T-cell (primary cell): ENCODE results near the gene RACK1. TPM values are rescaled to one million over a fixed set of nuclear protein-coding genes. Genes with fewer than 3 reads are reported as not detected.

Experiments used
- ATAC-seq, 4 experiments: fragments of 200-7000 bp in 3 of 4; fragments of 150-1000 bp in 1 of 4; cut with Tn5 transposase; replicated peaks in 1 of 4; 1 replicate in 3 of 4; 2 replicates in 1 of 4; pipeline ENCODE4 v1.10.0; 2021; ENCODE audit warnings: moderate library complexity in 3 of 4, mild to moderate bottlenecking in 2 of 4, moderate number of reproducible peaks in 1 of 4
- CTCF ChIA-PET, 2 donors: fragments of 300-600 bp; sonication (Branson Sonifier 250); formaldehyde crosslinking; loops; one replicate each; lab custom pipeline; 2022; ENCODE audit warnings: antibody characterized with exemption in 2 of 2; lab: Charles Lee
- POLR2A ChIA-PET, 2 donors: fragments of 300-600 bp; sonication (Branson Sonifier 250); formaldehyde crosslinking; loops; one replicate each; lab custom pipeline; 2022; ENCODE audit warnings: antibody characterized with exemption in 2 of 2; lab: Charles Lee
- DNase-seq, 35 experiments: peaks; one replicate each; pipeline versions ENCODE4 v3.0.0 to v3.0.0-alpha.2; 2013 to 2023
- H3K27ac ChIP-seq: one replicate; pipeline ENCODE4 v1.5.1; 2013; ENCODE audit warnings: low read length
- H3K27me3 ChIP-seq, 2 experiments: replicated peaks in 1 of 2; 1 replicate in 1 of 2; 2 replicates in 1 of 2; pipeline versions ENCODE4 v1.6.1 to v1.7.0; 2013; ENCODE audit warnings: low read length in 1 of 2, mixed read lengths in 1 of 2; ENCODE audit not compliant: control insufficient read depth in 2 of 2, insufficient read depth in 2 of 2; ENCODE audit errors: extremely low read depth in 1 of 2
- H3K36me3 ChIP-seq, 2 donors: 1 replicate in 1 of 2; 2 replicates in 1 of 2; pipeline versions ENCODE4 v1.6.1 to v1.7.0; 2013; ENCODE audit warnings: low read length in 1 of 2; ENCODE audit not compliant: control insufficient read depth in 2 of 2, insufficient read depth in 1 of 2; ENCODE audit errors: extremely low read depth in 1 of 2
- H3K4me1 ChIP-seq, 2 experiments: 1 replicate in 1 of 2; 2 replicates in 1 of 2; pipeline versions ENCODE4 v1.6.1 to v1.7.0; 2013; ENCODE audit warnings: low read length in 2 of 2, mixed read lengths in 1 of 2; ENCODE audit not compliant: insufficient read depth in 2 of 2, control insufficient read depth in 1 of 2; ENCODE audit errors: extremely low read depth in 1 of 2
- H3K4me3 ChIP-seq, 2 donors: 1 replicate in 1 of 2; 2 replicates in 1 of 2; pipeline versions ENCODE4 v1.5.1 to v1.7.0; 2013; ENCODE audit warnings: mild to moderate bottlenecking in 2 of 2, low read length in 1 of 2, moderate library complexity in 1 of 2; ENCODE audit not compliant: control insufficient read depth in 1 of 2; ENCODE audit errors: extremely low read depth in 1 of 2
- H3K9me3 ChIP-seq: 2 replicates; pipeline ENCODE4 v1.7.0; 2013
- H3K27ac Mint-ChIP-seq, 2 donors: one replicate each; pipeline ENCODE4 v1.8.0; 2020 to 2021; ENCODE audit warnings: mild to moderate bottlenecking in 2 of 2, mixed read lengths in 2 of 2
- H3K27me3 Mint-ChIP-seq, 2 donors: one replicate each; pipeline ENCODE4 v1.8.0; 2021 to 2022; ENCODE audit warnings: mixed read lengths in 2 of 2
- H3K36me3 Mint-ChIP-seq: one replicate; pipeline ENCODE4 v1.8.0; 2021; ENCODE audit warnings: mixed read lengths
- H3K4me1 Mint-ChIP-seq, 3 donors: one replicate each; pipeline ENCODE4 v1.8.0; 2020 to 2022; ENCODE audit warnings: mixed read lengths in 3 of 3, mild to moderate bottlenecking in 1 of 3
- H3K4me3 Mint-ChIP-seq, 3 donors: one replicate each; pipeline ENCODE4 v1.8.0; 2020 to 2022; ENCODE audit warnings: mild to moderate bottlenecking in 3 of 3, mixed read lengths in 3 of 3, moderate library complexity in 3 of 3
- H3K9me3 Mint-ChIP-seq, 3 donors: one replicate each; pipeline ENCODE4 v1.8.0; 2020 to 2022; ENCODE audit warnings: mixed read lengths in 3 of 3
- WGBS: methylation state at CpG from one replicate; pipeline ENCODE4 v1.1.5; 2013; ENCODE audit warnings: missing lambda C conversion rate; ENCODE audit not compliant: insufficient coverage; 5-methylcytosine and 5-hydroxymethylcytosine counted together
- total RNA-seq, 35 experiments: library from RNA in 6 of 35; stranded (reverse) in 6 of 35; fragments of 120-200 nt in 1 of 35; gene quantifications; one replicate each; pipeline versions ENCODE4 v1.2.1 to v1.2.4 and lab custom pipeline; 2013 to 2026

RACK1 gene
- total RNA-seq, 5 donors from 2014 or later (not counting 1 experiment from before 2014, with no cell fraction given), result 2,132 to 2,437 (median 2,230) TPM

GRCh38 chr5:181224390-181225229 is 19.1 kb downstream of the RACK1 start:
- Mint-ChIP-seq H3K4me3 (peak overlapping the region; percentile 92 to 97 (median 92)), H3K27ac (peak overlapping the region; percentile 90 to 98), H3K27me3 (peaks cover 0 to 8% of the 10 kb centered on the region in 2 donors), H3K36me3 (peaks cover 10% of the 10 kb centered on the region), H3K4me1 (peaks cover 62 to 75% (median 62%) of the 10 kb centered on the region in 3 donors), H3K9me3 (no peaks in the 10 kb centered on the region)
- Histone ChIP-seq H3K4me3 (peak overlapping the region; percentile 77 to 82), H3K36me3 (peaks cover 6 to 11% of the 10 kb centered on the region in 2 donors), H3K9me3 (no peaks in the 10 kb centered on the region), H3K27ac (peak overlapping the region; percentile 94), H3K27me3 (no peaks in the 10 kb centered on the region), H3K4me1 (peaks cover 18 to 69% of the 10 kb centered on the region in 2 experiments)
- no peak for ATAC-seq
- POLR2A ChIA-PET, result interaction anchor here (0.5 to 1.1 kb wide), 3 partner anchors 14 to 18 kb away, joined by 3 to 8 read pairs (median 4); no protein-coding TSS in a partner anchor
- CTCF ChIA-PET, result interaction anchor here in 1 of 2 donors (0.5 to 2.0 kb wide), 3 partner anchors 35 to 393 kb away, joined by 3 to 6 read pairs (median 4); no protein-coding TSS in a partner anchor
- 25% methylated on average over 16 of the region's 22 CpGs for WGBS
- peak in 6 of 35 experiments; percentile 13 to 57 (median 22) for DNase-seq

GRCh38 chr5:181223729-181224389 is 19.8 kb downstream of the RACK1 start:
- H3K4me3 Mint-ChIP-seq, result peak overlapping the region; percentile 92 to 97 (median 92)
- H3K4me3 ChIP-seq, result peak overlapping the region; percentile 77 to 82
- H3K27me3 Mint-ChIP-seq, result peaks cover 0 to 8% of the 10 kb centered on the region in 2 donors
- peak overlapping the region; percentile 94 for H3K27ac ChIP-seq
- POLR2A ChIA-PET, result interaction anchor here (0.5 to 1.1 kb wide), 9 partner anchors 10 to 362 kb away, joined by 3 to 8 read pairs (median 4); partner anchors contain the start of gene TRIM52 (in 1 of the 2)
- H3K27ac Mint-ChIP-seq, result peak overlapping the region; percentile 90 to 98
- 0% methylated on average over 20 of the region's 31 CpGs for WGBS
- no peaks in the 10 kb centered on the region for H3K27me3 ChIP-seq
- no peaks in the 10 kb centered on the region for H3K9me3 ChIP-seq
- peaks cover 16 to 66% of the 10 kb centered on the region in 2 experiments for H3K4me1 ChIP-seq
- peak in 6 of 35 experiments; percentile 26 to 49 (median 31) for DNase-seq
- H3K9me3 Mint-ChIP-seq, result no peaks in the 10 kb centered on the region
- ATAC-seq, result peak in 3 of 4 experiments; percentile 1 to 5 (median 2)
- H3K4me1 Mint-ChIP-seq, result peaks cover 56 to 73% (median 57%) of the 10 kb centered on the region in 3 donors
- CTCF ChIA-PET, result interaction anchor here in 1 of 2 donors (0.9 to 2.0 kb wide), 4 partner anchors 20 to 37 kb away, joined by 4 to 6 read pairs (median 6); partner anchors contain the start of genes RACK1 and TRIM52
- H3K36me3 Mint-ChIP-seq, result peaks cover 5% of the 10 kb centered on the region
- peaks cover 0 to 3% of the 10 kb centered on the region in 2 donors for H3K36me3 ChIP-seq

DNA sequence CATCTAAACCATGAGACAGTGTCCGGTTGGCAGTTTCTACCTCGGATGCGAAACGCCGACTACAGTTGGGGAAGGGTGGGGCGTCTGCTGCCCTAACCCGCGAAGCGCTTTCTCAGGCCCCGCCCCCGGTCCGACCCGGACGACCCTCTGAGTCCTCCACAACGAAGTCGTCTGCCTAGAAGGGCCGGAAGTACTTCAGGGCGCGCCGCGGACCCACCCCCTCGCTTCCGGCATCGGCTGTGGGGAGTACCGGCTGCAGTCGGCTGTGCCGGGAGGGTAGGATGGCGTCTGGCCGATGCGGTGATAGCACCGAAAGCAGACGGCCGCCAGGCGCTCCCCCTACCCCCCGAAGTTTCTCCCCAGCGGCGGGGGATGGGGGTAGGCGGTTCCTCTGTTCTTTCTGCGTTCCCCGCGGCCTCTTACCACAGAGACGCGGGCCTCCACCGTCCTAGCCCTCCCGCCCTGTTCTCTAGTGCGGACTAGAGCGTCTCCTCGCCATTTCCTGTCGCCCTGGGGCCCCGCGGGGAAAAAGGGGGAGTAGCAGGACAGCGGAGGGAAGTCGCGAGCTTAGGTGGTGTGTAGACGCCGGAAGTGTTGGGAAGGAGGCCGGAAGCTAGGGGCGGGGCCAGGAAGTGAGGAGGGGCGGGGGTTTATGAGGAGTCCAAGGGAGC is 20.5 kb downstream of the RACK1 start, which contains the start of gene TRIM41:
TRIM41 (plus strand) TSS at position 224 of the 671 bp plus-strand sequence. CDS start 719 bp downstream, outside the sequence.
- H3K9me3 Mint-ChIP-seq, result no peaks in the 10 kb centered on the region
- WGBS, result under 1% methylated on average over 50 of the region's 59 CpGs
- CTCF ChIA-PET, result interaction anchor here in 1 of 2 donors (0.5 to 2.0 kb wide), 4 partner anchors 21 to 50 kb away, joined by 3 to 6 read pairs (median 6); partner anchors contain the start of genes RACK1 and TRIM52
- POLR2A ChIA-PET, result interaction anchor here (0.6 to 1.1 kb wide), 11 partner anchors 11 to 362 kb away, joined by 3 to 8 read pairs (median 4); partner anchors contain the start of gene TRIM52 (in 1 of the 2)
- Histone ChIP-seq H3K27me3 (no peaks in the 10 kb centered on the region), H3K36me3 (peaks cover 0 to 3% of the 10 kb centered on the region in 2 donors), H3K4me1 (peaks cover 16 to 70% of the 10 kb centered on the region in 2 experiments), H3K4me3 (peak within 1 kb of the TSS; percentile 77 to 82), H3K27ac (peak within 1 kb of the TSS; percentile 94), H3K9me3 (no peaks in the 10 kb centered on the region)
- H3K4me1 Mint-ChIP-seq, result peaks cover 58 to 77% (median 60%) of the 10 kb centered on the region in 3 donors
- ATAC-seq (peak; percentile 71 to 80 (median 76)), DNase-seq (peak; percentile 94 to 98 (median 97))
- peak within 1 kb of the TSS; percentile 92 to 97 (median 92) for H3K4me3 Mint-ChIP-seq
- peaks cover 0 to 8% of the 10 kb centered on the region in 2 donors for H3K27me3 Mint-ChIP-seq
- peak within 1 kb of the TSS; percentile 90 to 98 for H3K27ac Mint-ChIP-seq
- peaks cover 5% of the 10 kb centered on the region for H3K36me3 Mint-ChIP-seq

DNA sequence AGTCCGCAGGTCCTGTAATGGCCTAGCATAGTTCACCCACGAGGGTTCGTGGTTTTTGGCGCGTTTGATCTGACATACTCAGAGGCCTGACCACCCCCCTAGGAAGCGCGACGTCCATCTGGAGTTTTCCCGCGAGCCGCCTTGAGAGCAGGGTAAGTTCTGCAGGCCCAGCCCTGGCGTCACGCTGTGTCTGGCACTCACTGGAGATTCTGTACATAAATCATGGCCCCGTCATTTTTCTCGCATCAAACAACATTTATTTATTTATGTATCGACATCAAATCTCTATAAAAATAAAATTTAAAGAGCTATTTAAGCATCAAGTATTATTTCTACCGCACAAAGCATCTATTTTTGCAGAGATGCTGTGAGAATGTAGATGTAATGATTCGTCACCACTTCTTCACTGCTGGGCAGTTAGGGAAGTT is 21.1 kb downstream of the RACK1 start:
- H3K4me1 ChIP-seq, result peaks cover 16 to 71% of the 10 kb centered on the region in 2 experiments
- ATAC-seq, result peak in 1 of 4 experiments; percentile 7
- H3K9me3 Mint-ChIP-seq, result no peaks in the 10 kb centered on the region
- peaks cover 63 to 82% (median 65%) of the 10 kb centered on the region in 3 donors for H3K4me1 Mint-ChIP-seq
- peak overlapping the region; percentile 90 to 98 for H3K27ac Mint-ChIP-seq
- ChIA-PET POLR2A (interaction anchor here in 1 of 2 donors (0.6 to 1.0 kb wide), 2 partner anchors 20 to 31 kb away, joined by 3 to 4 read pairs; no protein-coding TSS in a partner anchor), CTCF (interaction anchor here in 1 of 2 donors (0.6 to 2.0 kb wide), 6 partner anchors 21 to 38 kb away, joined by 3 to 9 read pairs (median 5); partner anchors contain the start of genes RACK1 and TRIM52)
- peak overlapping the region; percentile 77 to 82 for H3K4me3 ChIP-seq
- H3K36me3 ChIP-seq, result peaks cover 0 to under 1% of the 10 kb centered on the region in 2 donors
- peak overlapping the region; percentile 94 for H3K27ac ChIP-seq
- 0% methylated on average over 6 of the region's 18 CpGs for WGBS
- peak in 6 of 35 experiments; percentile 34 to 57 (median 42) for DNase-seq
- H3K9me3 ChIP-seq, result no peaks in the 10 kb centered on the region
- peaks cover 5% of the 10 kb centered on the region for H3K36me3 Mint-ChIP-seq
- H3K27me3 ChIP-seq, result no peaks in the 10 kb centered on the region
- peaks cover 0 to 9% of the 10 kb centered on the region in 2 donors for H3K27me3 Mint-ChIP-seq
- peak overlapping the region; percentile 92 to 97 (median 92) for H3K4me3 Mint-ChIP-seq
